Hepatocyte (in vitro differentiated cells): ENCODE results near the gene MFSD6L.

Experiments
- EZH2 ChIP-seq: fragments of 200-600 bp; sonication (generic); IDR thresholded peaks from 2 replicates; pipeline ENCODE4 v1.6.1; 2016; ENCODE audit warnings: antibody characterized with exemption, mild to moderate bottlenecking, borderline replicate concordance
- TF ChIP-seq, protein P1 (sequence below): fragments of 200-600 bp; sonication (generic); IDR thresholded peaks from 2 replicates; pipeline ENCODE4 v1.5.1; 2016; ENCODE audit warnings: antibody characterized with exemption, mild to moderate bottlenecking; ENCODE audit not compliant: poor library complexity

DNA sequence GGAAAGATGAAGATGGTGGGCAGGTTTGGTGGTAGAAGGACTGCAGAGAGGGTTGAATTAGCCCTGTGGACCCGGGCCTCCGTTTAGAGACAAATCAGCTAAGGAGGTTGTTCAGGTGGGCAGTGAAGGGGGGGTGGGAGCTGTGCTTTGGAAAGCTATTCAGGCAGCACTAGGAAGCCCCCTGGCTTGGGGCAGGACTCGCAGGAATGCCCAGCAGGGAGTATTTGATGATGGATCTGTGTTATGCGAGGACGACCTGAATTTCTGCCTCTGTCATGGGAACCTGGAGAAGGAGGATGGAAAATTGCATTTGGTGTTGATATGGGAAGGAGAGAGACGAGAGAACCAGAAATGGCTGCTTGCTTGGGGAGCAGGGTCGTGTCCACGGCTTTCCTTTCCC lies 44.3 kb downstream of the MFSD6L start:
- TF ChIP-seq, protein P1, sequence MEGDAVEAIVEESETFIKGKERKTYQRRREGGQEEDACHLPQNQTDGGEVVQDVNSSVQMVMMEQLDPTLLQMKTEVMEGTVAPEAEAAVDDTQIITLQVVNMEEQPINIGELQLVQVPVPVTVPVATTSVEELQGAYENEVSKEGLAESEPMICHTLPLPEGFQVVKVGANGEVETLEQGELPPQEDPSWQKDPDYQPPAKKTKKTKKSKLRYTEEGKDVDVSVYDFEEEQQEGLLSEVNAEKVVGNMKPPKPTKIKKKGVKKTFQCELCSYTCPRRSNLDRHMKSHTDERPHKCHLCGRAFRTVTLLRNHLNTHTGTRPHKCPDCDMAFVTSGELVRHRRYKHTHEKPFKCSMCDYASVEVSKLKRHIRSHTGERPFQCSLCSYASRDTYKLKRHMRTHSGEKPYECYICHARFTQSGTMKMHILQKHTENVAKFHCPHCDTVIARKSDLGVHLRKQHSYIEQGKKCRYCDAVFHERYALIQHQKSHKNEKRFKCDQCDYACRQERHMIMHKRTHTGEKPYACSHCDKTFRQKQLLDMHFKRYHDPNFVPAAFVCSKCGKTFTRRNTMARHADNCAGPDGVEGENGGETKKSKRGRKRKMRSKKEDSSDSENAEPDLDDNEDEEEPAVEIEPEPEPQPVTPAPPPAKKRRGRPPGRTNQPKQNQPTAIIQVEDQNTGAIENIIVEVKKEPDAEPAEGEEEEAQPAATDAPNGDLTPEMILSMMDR = no peak
- TF ChIP-seq EZH2 = no peak
